Ishikawa (cell line): ENCODE data around the gene NUDT2.

Source experiments
- CEBPB ChIP-seq: IDR thresholded peaks from 2 replicates; pipeline ENCODE4 v1.6.1; 2012
- CREB1 ChIP-seq: IDR thresholded peaks from 2 replicates; pipeline ENCODE4 v1.6.1; 2012; ENCODE audit warnings: low read depth
- EGR1 ChIP-seq: IDR thresholded peaks from 2 replicates; pipeline ENCODE4 v1.6.1; 2012
- EP300 ChIP-seq: IDR thresholded peaks from 2 replicates; pipeline ENCODE4 v1.6.1; 2012; ENCODE audit warnings: borderline replicate concordance
- FOXM1 ChIP-seq: IDR thresholded peaks from 2 replicates; pipeline ENCODE4 v1.6.1; 2012; ENCODE audit warnings: low read depth, borderline replicate concordance
- NFIC ChIP-seq: IDR thresholded peaks from 2 replicates; pipeline ENCODE4 v1.6.1; 2012
- RAD21 ChIP-seq: IDR thresholded peaks from 2 replicates; pipeline ENCODE4 v1.6.1; 2012; ENCODE audit warnings: low read depth
- TAF1 ChIP-seq: IDR thresholded peaks from 2 replicates; pipeline ENCODE4 v1.6.1; 2012; ENCODE audit warnings: low read depth, mild to moderate bottlenecking
- TCF12 ChIP-seq: IDR thresholded peaks from 2 replicates; pipeline ENCODE4 v1.6.1; 2012; ENCODE audit warnings: low read depth
- TEAD4 ChIP-seq: IDR thresholded peaks from 2 replicates; pipeline ENCODE4 v1.6.1; 2012
- YY1 ChIP-seq: IDR thresholded peaks from 2 replicates; pipeline ENCODE4 v1.6.1; 2012; ENCODE audit warnings: low read depth
- ZBTB7A ChIP-seq: IDR thresholded peaks from 2 replicates; pipeline ENCODE4 v1.6.1; 2012; ENCODE audit warnings: low read depth
- TF ChIP-seq, protein P1 (sequence below): IDR thresholded peaks from 2 replicates; pipeline ENCODE4 v1.6.1; 2012
- TF ChIP-seq, protein P2 (sequence below): IDR thresholded peaks from 2 replicates; pipeline ENCODE4 v1.6.1; 2012; ENCODE audit warnings: low read depth, mild to moderate bottlenecking
- TF ChIP-seq, protein P3 (sequence below): IDR thresholded peaks from 2 replicates; pipeline ENCODE4 v1.6.1; 2012

The NUDT2 gene

DNA sequence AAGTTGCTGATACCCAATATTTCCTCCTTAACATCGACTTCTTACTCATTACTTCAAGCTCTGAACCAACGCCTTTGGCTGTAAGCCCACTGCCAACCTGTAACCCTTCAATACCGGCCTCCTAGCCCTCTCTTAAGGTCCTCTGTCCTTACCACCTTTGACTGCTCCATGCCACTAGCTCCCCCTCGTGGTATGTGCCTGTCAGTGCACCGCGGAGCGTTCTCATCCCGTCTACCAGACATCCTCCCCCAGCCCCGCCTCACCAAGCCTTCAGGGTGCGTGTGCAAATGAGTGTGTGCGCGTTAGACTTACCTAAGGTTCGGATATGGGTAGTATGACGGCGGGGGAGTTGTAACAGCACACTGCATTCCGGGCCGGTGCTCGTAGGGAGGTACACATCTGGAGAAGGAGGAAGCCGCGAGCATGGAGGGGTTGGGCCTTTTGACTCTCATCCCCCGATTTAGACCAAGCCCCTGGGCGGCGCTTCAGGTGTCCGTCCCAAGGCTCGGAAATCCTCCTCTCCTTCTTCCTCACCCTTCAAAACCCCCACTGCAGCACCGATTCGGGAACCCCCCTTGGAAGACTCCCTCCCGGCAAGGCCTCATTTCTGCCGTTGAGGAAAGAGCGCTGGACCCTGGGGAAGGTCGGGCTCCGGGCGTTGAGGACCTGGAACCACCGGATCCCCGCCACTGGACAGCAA lies 50.1 kb downstream of the NUDT2 start:
- TF ChIP-seq TEAD4 (peak; percentile 70; the same call in 1 of the 2 replicates), TCF12 (no peak), RAD21 (peak; percentile 99)

DNA sequence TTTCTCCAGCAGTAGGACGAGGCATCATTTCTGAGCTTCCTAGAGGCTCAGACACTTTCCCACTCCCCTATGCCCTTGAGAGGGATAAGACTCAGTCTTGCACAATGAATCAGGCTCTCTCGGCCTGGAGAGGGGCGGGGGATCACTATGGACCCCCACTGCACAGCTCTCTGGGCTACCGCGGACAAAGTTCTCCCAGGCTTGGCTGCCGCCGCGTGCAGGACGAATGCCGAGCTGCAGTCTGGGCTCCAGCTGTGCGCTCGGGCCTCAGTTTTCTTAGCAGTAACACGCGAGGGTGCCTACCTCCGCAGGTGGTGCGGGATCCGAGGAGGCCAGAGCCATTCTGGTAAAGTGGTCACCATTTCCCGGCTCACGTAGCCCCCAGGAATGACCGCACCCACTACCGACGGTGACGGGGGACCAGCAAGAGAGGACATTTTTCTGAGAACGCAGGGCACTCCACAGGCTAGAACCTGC lies 50.7 kb downstream of the NUDT2 start:
- TF ChIP-seq, protein P1, sequence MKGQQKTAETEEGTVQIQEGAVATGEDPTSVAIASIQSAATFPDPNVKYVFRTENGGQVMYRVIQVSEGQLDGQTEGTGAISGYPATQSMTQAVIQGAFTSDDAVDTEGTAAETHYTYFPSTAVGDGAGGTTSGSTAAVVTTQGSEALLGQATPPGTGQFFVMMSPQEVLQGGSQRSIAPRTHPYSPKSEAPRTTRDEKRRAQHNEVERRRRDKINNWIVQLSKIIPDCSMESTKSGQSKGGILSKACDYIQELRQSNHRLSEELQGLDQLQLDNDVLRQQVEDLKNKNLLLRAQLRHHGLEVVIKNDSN: no peak
- TF ChIP-seq TEAD4 (no peak), NFIC (no peak), RAD21 (no peak), YY1 (no peak), CEBPB (no peak)
- TF ChIP-seq, protein P2, sequence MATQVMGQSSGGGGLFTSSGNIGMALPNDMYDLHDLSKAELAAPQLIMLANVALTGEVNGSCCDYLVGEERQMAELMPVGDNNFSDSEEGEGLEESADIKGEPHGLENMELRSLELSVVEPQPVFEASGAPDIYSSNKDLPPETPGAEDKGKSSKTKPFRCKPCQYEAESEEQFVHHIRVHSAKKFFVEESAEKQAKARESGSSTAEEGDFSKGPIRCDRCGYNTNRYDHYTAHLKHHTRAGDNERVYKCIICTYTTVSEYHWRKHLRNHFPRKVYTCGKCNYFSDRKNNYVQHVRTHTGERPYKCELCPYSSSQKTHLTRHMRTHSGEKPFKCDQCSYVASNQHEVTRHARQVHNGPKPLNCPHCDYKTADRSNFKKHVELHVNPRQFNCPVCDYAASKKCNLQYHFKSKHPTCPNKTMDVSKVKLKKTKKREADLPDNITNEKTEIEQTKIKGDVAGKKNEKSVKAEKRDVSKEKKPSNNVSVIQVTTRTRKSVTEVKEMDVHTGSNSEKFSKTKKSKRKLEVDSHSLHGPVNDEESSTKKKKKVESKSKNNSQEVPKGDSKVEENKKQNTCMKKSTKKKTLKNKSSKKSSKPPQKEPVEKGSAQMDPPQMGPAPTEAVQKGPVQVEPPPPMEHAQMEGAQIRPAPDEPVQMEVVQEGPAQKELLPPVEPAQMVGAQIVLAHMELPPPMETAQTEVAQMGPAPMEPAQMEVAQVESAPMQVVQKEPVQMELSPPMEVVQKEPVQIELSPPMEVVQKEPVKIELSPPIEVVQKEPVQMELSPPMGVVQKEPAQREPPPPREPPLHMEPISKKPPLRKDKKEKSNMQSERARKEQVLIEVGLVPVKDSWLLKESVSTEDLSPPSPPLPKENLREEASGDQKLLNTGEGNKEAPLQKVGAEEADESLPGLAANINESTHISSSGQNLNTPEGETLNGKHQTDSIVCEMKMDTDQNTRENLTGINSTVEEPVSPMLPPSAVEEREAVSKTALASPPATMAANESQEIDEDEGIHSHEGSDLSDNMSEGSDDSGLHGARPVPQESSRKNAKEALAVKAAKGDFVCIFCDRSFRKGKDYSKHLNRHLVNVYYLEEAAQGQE: no peak

DNA sequence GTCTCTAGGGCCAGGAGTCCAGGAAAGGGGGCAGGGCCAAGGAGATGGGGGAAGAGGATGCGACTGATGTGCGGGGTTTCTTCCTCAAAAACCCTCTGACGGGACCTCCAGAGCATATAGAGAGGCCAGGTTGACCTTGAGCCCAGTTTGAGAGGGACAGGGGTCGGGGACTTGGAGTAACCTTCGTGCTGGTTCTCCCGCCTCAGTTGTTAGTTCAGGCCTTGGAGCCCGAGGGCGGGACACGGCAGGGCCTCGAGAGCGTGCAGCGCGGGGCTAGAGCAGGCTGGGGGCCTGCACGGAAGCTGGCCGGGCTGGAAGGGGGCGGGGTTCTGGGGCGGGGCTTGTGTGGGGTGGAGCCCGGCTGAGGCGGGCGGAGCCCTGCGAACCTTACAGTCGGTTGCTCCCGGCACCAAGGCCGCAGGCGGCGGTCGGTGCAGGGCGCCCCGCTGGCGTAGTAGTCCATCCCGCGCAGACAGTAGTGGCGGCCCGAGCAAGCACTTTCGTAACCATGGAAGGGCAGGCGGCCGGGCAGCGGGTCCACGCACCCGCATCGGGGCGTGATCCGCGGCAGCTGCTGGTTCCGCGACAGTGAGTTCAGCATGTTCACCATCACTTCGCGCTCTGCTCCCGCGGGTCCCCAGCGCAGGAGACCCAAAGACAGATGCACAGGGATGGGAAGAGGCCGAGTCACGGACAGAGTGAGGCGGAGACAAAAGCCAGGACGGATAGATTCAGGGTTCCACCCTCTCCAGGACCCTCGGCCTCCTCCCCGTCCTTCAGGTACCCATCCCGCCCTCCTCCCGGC lies 51.3 kb downstream of the NUDT2 start:
- TF ChIP-seq CEBPB (no peak), TAF1 (no peak), TEAD4 (no peak), TCF12 (no peak), EGR1 (no peak)
- TF ChIP-seq, protein P3, sequence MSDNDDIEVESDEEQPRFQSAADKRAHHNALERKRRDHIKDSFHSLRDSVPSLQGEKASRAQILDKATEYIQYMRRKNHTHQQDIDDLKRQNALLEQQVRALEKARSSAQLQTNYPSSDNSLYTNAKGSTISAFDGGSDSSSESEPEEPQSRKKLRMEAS: peak; percentile 94
- TF ChIP-seq, protein P2: no peak
- TF ChIP-seq, protein P1: no peak

DNA sequence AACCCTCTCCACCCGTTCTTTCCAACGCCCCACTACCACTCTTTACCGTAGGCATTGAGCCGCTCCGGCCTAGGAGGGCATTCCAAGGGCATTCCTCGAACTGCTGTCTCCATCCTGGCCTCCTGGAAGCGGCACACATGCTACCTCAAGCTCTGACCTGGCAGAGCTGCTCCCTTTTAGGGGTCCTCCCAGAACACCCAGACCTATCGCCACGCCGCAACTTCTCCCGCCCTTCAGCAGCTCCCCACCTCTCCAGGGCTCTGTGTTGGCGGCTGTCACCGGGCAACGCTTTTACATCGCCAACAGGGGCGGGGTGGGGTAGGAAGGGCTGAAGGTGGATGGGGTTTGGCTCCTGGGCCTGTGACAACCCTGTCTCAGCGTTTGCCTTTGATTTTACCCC lies 52.0 kb downstream of the NUDT2 start:
- TF ChIP-seq TEAD4: no peak
- TF ChIP-seq YY1: no peak
- TF ChIP-seq, protein P3: no peak
- no peak for TF ChIP-seq RAD21
- TF ChIP-seq, protein P2: no peak
- TF ChIP-seq NFIC: no peak
- no peak for TF ChIP-seq TCF12
- no peak for TF ChIP-seq EGR1
- TF ChIP-seq EP300: no peak
- TF ChIP-seq, protein P1: no peak
- no peak for TF ChIP-seq CEBPB
- TF ChIP-seq TAF1: no peak
- no peak for TF ChIP-seq ZBTB7A
- no peak for TF ChIP-seq CREB1
- TF ChIP-seq FOXM1: no peak
